ENCODE measurements around the gene SLC7A7. TPM values are rescaled to one million over a fixed set of nuclear protein-coding genes. Genes with fewer than 3 reads are reported as not detected.

SLC7A7 gene
- total and polyA plus RNA-seq, 2 of the 13 experiments (the other 11 are each of a cell fraction or from before 2014, with no cell fraction given): 0.13 to 0.63 TPM

DNA sequence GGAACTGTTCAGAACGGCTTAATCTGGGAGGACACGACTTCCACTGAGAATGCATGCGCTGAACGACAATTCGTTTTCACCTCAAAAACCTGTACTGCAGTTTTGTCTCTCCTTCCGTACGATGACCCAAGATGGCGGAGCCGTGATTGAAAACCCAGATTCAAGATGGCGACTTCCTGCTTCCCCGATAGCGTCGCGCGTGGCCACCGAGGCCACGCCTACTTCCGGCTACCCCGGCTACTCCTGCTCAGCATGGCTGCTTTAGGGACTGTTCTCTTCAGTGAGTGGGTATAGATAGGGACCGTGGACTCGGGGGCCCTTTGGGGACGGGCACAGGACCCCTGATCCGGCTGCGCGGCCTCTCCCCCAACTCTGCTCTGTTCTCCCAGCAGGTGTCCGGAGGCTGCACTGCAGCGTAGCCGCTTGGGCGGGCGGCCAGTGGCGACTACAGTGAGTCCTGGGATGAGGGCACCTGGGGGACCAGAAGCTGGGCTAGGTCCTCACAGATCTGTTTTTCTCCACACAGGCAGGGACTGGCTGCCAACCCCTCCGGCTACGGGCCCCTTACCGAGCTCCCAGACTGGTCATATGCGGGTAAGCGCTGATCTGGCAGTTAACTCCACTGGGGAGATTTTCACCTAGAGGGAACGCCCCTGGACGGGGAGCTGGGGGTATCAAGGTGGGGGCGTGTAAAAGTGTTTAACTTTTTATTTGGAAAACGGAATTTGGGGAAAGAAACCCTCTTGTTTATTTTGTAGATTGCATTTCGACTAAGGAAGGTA lies 14.6 kb upstream of the SLC7A7 start, which contains the start of gene MRPL52 (continued):
- peak; percentile 99 for TF ChIP-seq KAT8 (CRISPR knock-in tag; IDR thresholded peaks at IDR 0.05)
- no peak for TF ChIP-seq RBM22 (optimal IDR thresholded peaks at IDR 0.05; ENCODE audit: low read length)
- no peak; the same call in 1 of the 2 replicates for TF ChIP-seq NFKB2 (CRISPR knock-in tag; IDR thresholded peaks at IDR 0.05; ENCODE audit: borderline replicate concordance)
- peak; percentile 52 for TF ChIP-seq MED8 (CRISPR knock-in tag; IDR thresholded peaks at IDR 0.05; ENCODE audit: insufficient replicate concordance)
- TF ChIP-seq SMC3 (IDR thresholded peaks at IDR 0.05; ENCODE audit: low read length): no peak
- peak; percentile 78 for TF ChIP-seq ZNF329 (CRISPR knock-in tag; IDR thresholded peaks at IDR 0.05; ENCODE audit: low read depth)
- TF ChIP-seq TBL1XR1 (IDR thresholded peaks at IDR 0.05; ENCODE audit: borderline replicate concordance, low read length, partially characterized antibody): peak; percentile 72
- peak; percentile 66; the same call in 1 of the 2 replicates for TF ChIP-seq NFKBIZ (CRISPR knock-in tag; IDR thresholded peaks at IDR 0.05)
- TF ChIP-seq, protein P1, sequence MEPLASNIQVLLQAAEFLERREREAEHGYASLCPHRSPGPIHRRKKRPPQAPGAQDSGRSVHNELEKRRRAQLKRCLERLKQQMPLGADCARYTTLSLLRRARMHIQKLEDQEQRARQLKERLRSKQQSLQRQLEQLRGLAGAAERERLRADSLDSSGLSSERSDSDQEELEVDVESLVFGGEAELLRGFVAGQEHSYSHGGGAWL (CRISPR knock-in tag; IDR thresholded peaks at IDR 0.05): peak; percentile 89
- no peak for TF ChIP-seq ZNF672 (CRISPR knock-in tag; IDR thresholded peaks at IDR 0.05)
- no peak; the same call in 1 of the 2 replicates for TF ChIP-seq MXD4 (CRISPR knock-in tag; IDR thresholded peaks at IDR 0.05)
- no peak for TF ChIP-seq PTBP1 (IDR thresholded peaks at IDR 0.05; ENCODE audit: low read depth, low read length, poor library complexity, severe bottlenecking)
- TF ChIP-seq NPAS2 (CRISPR knock-in tag; IDR thresholded peaks at IDR 0.05; ENCODE audit: borderline replicate concordance): no peak
- TF ChIP-seq, protein P2, sequence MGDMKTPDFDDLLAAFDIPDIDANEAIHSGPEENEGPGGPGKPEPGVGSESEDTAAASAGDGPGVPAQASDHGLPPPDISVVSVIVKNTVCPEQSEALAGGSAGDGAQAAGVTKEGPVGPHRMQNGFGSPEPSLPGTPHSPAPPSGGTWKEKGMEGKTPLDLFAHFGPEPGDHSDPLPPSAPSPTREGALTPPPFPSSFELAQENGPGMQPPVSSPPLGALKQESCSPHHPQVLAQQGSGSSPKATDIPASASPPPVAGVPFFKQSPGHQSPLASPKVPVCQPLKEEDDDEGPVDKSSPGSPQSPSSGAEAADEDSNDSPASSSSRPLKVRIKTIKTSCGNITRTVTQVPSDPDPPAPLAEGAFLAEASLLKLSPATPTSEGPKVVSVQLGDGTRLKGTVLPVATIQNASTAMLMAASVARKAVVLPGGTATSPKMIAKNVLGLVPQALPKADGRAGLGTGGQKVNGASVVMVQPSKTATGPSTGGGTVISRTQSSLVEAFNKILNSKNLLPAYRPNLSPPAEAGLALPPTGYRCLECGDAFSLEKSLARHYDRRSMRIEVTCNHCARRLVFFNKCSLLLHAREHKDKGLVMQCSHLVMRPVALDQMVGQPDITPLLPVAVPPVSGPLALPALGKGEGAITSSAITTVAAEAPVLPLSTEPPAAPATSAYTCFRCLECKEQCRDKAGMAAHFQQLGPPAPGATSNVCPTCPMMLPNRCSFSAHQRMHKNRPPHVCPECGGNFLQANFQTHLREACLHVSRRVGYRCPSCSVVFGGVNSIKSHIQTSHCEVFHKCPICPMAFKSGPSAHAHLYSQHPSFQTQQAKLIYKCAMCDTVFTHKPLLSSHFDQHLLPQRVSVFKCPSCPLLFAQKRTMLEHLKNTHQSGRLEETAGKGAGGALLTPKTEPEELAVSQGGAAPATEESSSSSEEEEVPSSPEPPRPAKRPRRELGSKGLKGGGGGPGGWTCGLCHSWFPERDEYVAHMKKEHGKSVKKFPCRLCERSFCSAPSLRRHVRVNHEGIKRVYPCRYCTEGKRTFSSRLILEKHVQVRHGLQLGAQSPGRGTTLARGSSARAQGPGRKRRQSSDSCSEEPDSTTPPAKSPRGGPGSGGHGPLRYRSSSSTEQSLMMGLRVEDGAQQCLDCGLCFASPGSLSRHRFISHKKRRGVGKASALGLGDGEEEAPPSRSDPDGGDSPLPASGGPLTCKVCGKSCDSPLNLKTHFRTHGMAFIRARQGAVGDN (CRISPR knock-in tag; IDR thresholded peaks at IDR 0.05): peak; percentile 90
- TF ChIP-seq, protein P3, sequence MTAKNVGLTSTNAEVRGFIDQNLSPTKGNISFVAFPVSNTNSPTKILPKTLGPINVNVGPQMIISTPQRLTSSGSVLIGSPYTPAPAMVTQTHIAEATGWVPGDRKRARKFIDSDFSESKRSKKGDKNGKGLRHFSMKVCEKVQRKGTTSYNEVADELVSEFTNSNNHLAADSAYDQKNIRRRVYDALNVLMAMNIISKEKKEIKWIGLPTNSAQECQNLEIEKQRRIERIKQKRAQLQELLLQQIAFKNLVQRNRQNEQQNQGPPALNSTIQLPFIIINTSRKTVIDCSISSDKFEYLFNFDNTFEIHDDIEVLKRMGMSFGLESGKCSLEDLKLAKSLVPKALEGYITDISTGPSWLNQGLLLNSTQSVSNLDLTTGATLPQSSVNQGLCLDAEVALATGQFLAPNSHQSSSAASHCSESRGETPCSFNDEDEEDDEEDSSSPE (CRISPR knock-in tag; IDR thresholded peaks at IDR 0.05): peak; percentile 48; the same call in 1 of the 2 replicates
- TF ChIP-seq, protein P4, sequence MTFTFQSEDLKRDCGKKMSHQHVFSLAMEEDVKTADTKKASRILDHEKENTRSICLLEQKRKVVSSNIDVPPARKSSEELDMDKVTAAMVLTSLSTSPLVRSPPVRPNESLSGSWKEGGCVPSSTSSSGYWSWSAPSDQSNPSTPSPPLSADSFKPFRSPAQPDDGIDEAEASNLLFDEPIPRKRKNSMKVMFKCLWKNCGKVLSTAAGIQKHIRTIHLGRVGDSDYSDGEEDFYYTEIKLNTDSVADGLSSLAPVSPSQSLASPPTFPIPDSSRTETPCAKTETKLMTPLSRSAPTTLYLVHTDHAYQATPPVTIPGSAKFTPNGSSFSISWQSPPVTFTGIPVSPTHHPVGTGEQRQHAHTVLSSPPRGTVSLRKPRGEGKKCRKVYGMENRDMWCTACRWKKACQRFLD (CRISPR knock-in tag; IDR thresholded peaks at IDR 0.05; ENCODE audit: borderline replicate concordance): peak; percentile 95
- TF ChIP-seq ZNF383 (CRISPR knock-in tag; IDR thresholded peaks at IDR 0.05; ENCODE audit: borderline replicate concordance): peak; percentile 89; the same call in 1 of the 2 replicates

Data from HepG2 (cell line).